A673 (cell line): ENCODE measurements around the gene OXSR1. TPM values are rescaled to one million over a fixed set of nuclear protein-coding genes. Genes with fewer than 3 reads are reported as not detected.

Experiments
- BruUV-seq: library from RNA; stranded (reverse); fragments of 400-500 nt; replicated peaks from 2 replicates; lab custom pipeline; 2021; lab: Mats Ljungman, UMichigan
- CTCF ChIA-PET: fragments of 300-600 bp; sonication (Branson Sonifier 250); formaldehyde crosslinking; loops from one replicate; lab custom pipeline; 2022; ENCODE audit warnings: antibody characterized with exemption; lab: Charles Lee
- POLR2A ChIA-PET: fragments of 300-600 bp; sonication (Branson Sonifier 250); formaldehyde crosslinking; loops from one replicate; lab custom pipeline; 2022; ENCODE audit warnings: antibody characterized with exemption; ENCODE audit not compliant: low non-redundant PET; lab: Charles Lee
- DNase-seq: peaks from one replicate; pipeline ENCODE4 v3.0.0-alpha.2; 2015; ENCODE audit warnings: low spot score
- H3K27ac ChIP-seq: fragments of 200-600 bp; sonication (generic); 2 replicates; pipeline ENCODE4 v1.5.1; 2016; ENCODE audit warnings: mixed run types, low read depth, mild to moderate bottlenecking, mixed read lengths, antibody characterized with exemption, low read length; ENCODE audit not compliant: poor library complexity, severe bottlenecking
- H3K27me3 ChIP-seq: fragments of 200-600 bp; sonication (generic); replicated peaks from 2 replicates; pipeline ENCODE4 v1.6.1; 2017; ENCODE audit warnings: mixed run types, low read depth, mild to moderate bottlenecking, mixed read lengths, antibody characterized with exemption, low read length; ENCODE audit not compliant: insufficient read depth, poor library complexity
- H3K36me3 ChIP-seq: fragments of 200-600 bp; sonication (generic); 2 replicates; pipeline ENCODE4 v1.6.1; 2016; ENCODE audit warnings: mixed run types, mild to moderate bottlenecking, mixed read lengths, antibody characterized with exemption, low read length; ENCODE audit not compliant: insufficient read depth, poor library complexity, severe bottlenecking
- H3K4me1 ChIP-seq: fragments of 200-600 bp; sonication (generic); 2 replicates; pipeline ENCODE4 v1.6.1; 2017; ENCODE audit warnings: mixed run types, mild to moderate bottlenecking, mixed read lengths, antibody characterized with exemption, low read length; ENCODE audit not compliant: insufficient read depth, poor library complexity, severe bottlenecking
- H3K4me3 ChIP-seq: fragments of 200-600 bp; sonication (generic); 2 replicates; pipeline ENCODE4 v1.5.1; 2016; ENCODE audit warnings: low read depth, mixed run types, mild to moderate bottlenecking, mixed read lengths, low read length; ENCODE audit not compliant: poor library complexity, severe bottlenecking
- H3K9me3 ChIP-seq: fragments of 200-600 bp; sonication (generic); 2 replicates; pipeline ENCODE4 v1.6.1; 2016; ENCODE audit warnings: mixed run types, low read depth, mild to moderate bottlenecking, mixed read lengths, antibody characterized with exemption, low read length; ENCODE audit not compliant: poor library complexity, severe bottlenecking
- EZH2 ChIP-seq: fragments of 200-600 bp; sonication (generic); IDR thresholded peaks from 2 replicates; pipeline ENCODE4 v1.6.1; 2017; ENCODE audit warnings: borderline replicate concordance, low read depth, mild to moderate bottlenecking, mixed read lengths, antibody characterized with exemption, low read length; ENCODE audit not compliant: poor library complexity, severe bottlenecking
- intact Hi-C: fragments of 100-400 bp; cut with micrococcal nuclease; formaldehyde crosslinking; loops from one replicate; pipeline ENCODE4 v1.10.0; 2022; ENCODE audit not compliant: unreplicated experiment
- total RNA-seq: library from RNA; stranded (reverse); gene quantifications from 2 replicates; pipeline ENCODE4 v1.2.3, GENCODE V29; 2021
- TF ChIP-seq, protein P1 (sequence below): fragments of 300-800, 200-600 bp; sonication (generic); conservative IDR thresholded peaks from 2 replicates; pipeline ENCODE4 v1.5.1; 2017; ENCODE audit warnings: low read depth, mild to moderate bottlenecking, antibody characterized with exemption, low read length, moderate library complexity, mixed read lengths

OXSR1 gene
- total RNA-seq, 1 experiment from 2014 or later: 30.9 TPM

DNA sequence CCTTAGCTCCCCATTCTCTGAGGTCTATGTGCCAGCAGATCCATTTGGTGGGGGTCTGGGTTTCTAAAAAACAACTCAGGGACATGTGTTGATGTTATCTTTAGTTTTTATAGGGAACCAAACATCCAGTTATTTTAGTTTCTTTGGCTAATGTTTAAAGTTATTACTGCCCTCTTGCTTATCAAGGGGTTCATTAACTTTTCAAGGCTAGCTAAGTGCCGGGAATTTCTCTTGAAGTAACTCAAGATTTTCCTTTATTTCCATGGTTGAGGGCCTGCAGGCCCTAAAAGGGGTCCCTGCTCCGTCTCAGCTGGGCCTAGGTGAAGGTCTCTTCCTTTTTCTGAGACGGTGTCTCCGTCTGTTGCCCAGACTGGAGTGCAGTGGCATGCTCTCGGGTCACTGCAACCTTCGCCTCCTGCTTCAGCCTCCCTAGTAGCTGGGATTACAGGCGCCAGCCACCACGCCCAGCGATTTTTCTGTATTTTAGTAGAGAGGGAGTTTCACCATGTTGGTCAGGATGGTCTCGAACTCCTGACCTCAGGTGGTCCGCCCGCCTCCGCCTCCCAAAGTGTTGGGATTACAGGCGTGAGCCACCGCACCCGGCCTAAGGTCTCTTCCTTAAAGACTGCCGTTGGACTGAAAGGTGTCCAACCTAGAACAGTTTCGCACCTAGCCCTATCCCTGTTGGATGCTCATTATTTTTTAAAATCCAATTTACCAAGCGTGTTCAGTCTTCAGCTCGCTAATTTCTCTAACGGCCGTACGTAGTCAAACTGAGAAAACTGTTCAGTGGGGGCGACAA, 1.3 kb upstream of the OXSR1 start:
- TF ChIP-seq EZH2: no peak
- TF ChIP-seq, protein P1, sequence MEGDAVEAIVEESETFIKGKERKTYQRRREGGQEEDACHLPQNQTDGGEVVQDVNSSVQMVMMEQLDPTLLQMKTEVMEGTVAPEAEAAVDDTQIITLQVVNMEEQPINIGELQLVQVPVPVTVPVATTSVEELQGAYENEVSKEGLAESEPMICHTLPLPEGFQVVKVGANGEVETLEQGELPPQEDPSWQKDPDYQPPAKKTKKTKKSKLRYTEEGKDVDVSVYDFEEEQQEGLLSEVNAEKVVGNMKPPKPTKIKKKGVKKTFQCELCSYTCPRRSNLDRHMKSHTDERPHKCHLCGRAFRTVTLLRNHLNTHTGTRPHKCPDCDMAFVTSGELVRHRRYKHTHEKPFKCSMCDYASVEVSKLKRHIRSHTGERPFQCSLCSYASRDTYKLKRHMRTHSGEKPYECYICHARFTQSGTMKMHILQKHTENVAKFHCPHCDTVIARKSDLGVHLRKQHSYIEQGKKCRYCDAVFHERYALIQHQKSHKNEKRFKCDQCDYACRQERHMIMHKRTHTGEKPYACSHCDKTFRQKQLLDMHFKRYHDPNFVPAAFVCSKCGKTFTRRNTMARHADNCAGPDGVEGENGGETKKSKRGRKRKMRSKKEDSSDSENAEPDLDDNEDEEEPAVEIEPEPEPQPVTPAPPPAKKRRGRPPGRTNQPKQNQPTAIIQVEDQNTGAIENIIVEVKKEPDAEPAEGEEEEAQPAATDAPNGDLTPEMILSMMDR: no peak
- Histone ChIP-seq H3K27ac (peak overlapping the region; percentile 98), H3K4me1 (peaks cover 6% of the 10 kb centered on the region), H3K4me3 (peak overlapping the region; percentile 78), H3K27me3 (no peaks in the 10 kb centered on the region), H3K36me3 (no peaks in the 10 kb centered on the region), H3K9me3 (no peaks in the 10 kb centered on the region)
- intact Hi-C loops: no loop called here
- DNase-seq: no peak
- POLR2A ChIA-PET: no interaction called here
- CTCF ChIA-PET: no interaction called here
- BruUV-seq: TSS peak; percentile 97

DNA sequence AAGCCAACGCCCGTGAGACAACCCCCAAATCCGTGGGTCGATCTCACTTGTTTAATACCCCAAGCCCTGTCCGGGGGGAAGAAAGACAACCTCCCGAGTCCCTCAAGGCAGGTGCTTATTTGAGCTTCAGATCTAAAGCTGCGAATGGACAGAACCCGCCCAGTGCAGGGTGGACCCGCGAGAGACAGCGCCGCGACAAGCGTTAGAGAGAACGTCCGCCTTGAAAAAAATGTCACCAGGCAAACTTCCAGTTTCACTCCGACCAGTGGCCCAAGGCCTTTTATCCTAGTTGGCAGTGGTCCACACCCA, 740 bp upstream of the OXSR1 start:
- H3K36me3 ChIP-seq: no peaks in the 10 kb centered on the region
- H3K4me1 ChIP-seq: peaks cover 6% of the 10 kb centered on the region
- no peaks in the 10 kb centered on the region for H3K27me3 ChIP-seq
- BruUV-seq: no TSS peak
- intact Hi-C loops: no loop called here
- POLR2A ChIA-PET: no interaction called here
- peak overlapping the region; percentile 98 for H3K27ac ChIP-seq
- TF ChIP-seq, protein P1: no peak
- TF ChIP-seq EZH2: no peak
- CTCF ChIA-PET: interaction anchor here (0.5 kb wide), 1 partner anchor 103 kb away, joined by 7 read pairs; no protein-coding TSS in a partner anchor
- H3K9me3 ChIP-seq: no peaks in the 10 kb centered on the region
- DNase-seq: no peak
- peak overlapping the region; percentile 78 for H3K4me3 ChIP-seq

DNA sequence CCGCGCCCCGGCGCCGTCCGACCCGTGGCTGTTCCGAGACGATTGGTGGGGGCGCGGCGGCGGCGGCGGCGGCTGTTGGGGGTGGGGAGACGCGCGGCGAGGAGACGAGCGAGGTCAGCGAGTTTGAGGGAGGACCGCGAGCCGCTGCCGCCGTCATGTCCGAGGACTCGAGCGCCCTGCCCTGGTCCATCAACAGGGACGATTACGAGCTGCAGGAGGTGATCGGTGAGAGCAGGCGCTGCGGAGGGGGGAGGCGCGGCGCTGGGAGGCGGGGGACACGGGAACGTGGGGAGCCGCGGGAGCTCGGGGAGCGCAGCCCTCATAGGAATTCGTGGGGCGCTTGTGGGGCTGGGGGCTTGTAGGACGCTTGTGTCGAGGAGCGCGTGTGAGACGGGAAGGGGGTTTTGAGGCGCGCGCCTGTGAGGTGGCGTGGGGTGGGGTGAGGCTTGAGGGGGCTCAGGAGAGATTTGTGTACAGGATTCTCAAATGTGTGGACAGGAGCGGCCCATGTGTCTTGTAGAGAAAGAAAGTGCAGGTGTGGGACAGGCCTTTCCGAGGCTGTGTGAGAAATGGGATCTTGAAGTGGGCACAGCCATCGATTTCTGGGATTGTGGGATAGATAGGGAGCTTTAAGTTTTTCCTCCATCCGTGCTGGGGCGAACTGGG, 518 bp downstream of the OXSR1 start:
- H3K9me3 ChIP-seq: no peaks in the 10 kb centered on the region
- peak; percentile 4 for DNase-seq
- no peaks in the 10 kb centered on the region for H3K27me3 ChIP-seq
- TF ChIP-seq EZH2: no peak
- TF ChIP-seq, protein P1: no peak
- peak overlapping the region; percentile 98 for H3K27ac ChIP-seq
- peaks cover 6% of the 10 kb centered on the region for H3K4me1 ChIP-seq
- H3K36me3 ChIP-seq: no peaks in the 10 kb centered on the region
- intact Hi-C loops: no loop called here
- no TSS peak for BruUV-seq
- ChIA-PET POLR2A (no interaction called here), CTCF (no interaction called here)
- peak overlapping the region; percentile 78 for H3K4me3 ChIP-seq
